AG20443 (cell line): ENCODE data around the gene CDC14A.

Experiments used
- DNase-seq: peaks from one replicate; pipeline ENCODE4 v3.0.0; 2012; ENCODE audit warnings: low spot score, mixed read lengths

Gene CDC14A

DNA sequence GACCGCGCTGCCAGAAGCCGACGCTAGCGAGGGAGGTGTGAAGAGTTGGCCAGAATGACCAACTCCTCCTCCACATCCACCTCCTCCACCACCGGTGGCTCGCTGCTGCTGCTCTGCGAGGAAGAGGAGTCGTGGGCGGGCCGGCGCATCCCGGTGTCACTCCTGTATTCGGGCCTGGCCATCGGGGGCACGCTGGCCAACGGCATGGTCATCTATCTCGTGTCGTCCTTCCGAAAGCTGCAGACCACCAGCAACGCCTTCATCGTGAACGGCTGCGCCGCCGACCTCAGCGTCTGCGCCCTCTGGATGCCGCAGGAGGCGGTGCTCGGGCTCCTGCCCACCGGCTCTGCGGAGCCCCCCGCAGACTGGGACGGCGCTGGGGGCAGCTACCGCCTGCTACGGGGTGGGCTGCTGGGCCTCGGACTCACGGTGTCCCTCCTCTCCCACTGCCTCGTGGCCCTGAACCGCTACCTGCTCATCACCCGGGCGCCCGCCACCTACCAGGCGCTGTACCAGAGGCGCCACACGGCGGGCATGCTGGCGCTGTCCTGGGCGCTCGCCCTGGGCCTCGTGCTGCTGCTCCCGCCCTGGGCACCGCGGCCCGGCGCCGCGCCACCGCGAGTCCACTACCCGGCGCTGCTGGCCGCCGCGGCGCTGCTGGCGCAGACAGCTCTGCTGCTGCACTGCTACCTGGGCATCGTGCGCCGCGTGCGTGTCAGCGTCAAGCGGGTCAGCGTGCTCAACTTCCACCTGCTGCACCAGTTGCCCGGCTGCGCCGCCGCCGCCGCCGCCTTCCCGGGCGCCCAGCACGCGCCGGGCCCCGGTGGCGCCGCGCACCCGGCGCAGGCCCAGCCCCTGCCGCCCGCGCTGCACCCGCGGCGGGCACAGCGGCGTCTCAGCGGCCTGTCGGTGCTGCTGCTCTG is 186.9 kb downstream of the CDC14A start:
- peak; percentile 49 for DNase-seq

DNA sequence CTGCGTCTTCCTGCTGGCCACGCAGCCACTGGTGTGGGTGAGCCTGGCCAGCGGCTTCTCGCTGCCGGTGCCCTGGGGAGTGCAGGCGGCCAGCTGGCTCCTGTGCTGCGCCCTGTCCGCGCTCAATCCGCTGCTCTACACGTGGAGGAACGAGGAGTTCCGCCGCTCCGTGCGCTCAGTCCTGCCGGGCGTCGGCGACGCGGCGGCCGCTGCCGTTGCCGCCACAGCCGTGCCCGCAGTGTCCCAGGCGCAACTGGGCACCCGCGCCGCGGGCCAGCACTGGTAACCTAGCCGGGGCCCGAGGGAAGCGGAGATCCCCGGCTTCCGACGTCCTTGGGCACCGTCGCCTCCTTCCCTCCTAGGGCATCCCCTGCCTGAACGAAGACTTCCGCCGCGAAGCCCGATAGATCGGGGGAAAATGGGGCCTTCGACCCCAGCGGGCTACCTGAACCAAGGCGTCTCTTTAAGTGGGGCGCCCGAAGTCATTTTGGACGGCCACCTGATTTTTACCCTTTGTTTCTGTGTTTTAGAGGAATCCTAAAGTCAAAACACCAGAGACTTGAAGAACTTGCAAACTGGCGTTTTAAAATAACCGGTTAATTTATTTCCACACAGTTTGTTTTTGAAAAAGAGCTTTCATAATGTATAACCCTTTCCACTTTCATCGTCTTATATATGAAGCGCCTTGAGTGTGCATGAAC is 187.7 kb downstream of the CDC14A start:
- DNase-seq: peak; percentile 56

GRCh38 chr1:100542285-100542684 is 190.0 kb downstream of the CDC14A start:
- no peak for DNase-seq

GRCh38 chr1:100543640-100544039 is 191.3 kb downstream of the CDC14A start:
- DNase-seq: no peak

DNA sequence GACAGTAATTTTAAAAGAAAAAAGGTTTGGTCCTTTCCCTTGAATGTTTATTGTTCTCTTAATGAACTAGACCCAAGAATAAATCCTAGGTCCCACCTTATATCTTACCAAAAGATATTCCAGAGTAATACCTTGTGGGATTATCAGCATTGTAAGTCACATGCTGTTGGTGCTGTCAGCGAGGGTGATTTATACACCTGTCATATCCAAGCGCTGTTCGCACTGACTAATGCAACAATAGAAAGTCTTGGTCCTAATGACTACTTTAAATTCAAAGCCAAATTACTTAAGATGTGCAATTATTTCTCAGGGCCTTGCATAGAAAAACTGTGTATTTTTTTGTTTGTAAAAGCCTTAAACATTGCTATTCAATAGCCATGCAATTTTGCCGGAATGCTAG is 192.5 kb downstream of the CDC14A start:
- no peak for DNase-seq

DNA sequence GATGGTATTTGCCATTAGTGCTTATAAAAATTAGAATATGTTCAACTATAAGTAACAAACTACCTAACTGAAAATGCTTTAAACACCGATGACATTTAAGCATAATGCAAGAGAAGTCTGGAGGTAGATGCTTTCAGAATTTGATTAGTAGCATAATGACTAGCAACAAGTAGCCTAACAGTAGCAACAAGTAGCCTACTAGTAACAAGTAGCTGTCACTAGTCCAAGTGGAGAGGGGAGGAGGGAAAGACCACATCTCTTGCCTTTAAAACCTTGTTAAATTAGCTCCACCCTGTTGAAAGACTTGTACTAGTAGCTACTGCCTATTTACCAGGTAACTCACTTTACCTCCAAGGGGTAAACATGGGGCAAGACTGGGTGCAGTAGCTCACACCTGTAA is 193.5 kb downstream of the CDC14A start:
- DNase-seq: no peak

DNA sequence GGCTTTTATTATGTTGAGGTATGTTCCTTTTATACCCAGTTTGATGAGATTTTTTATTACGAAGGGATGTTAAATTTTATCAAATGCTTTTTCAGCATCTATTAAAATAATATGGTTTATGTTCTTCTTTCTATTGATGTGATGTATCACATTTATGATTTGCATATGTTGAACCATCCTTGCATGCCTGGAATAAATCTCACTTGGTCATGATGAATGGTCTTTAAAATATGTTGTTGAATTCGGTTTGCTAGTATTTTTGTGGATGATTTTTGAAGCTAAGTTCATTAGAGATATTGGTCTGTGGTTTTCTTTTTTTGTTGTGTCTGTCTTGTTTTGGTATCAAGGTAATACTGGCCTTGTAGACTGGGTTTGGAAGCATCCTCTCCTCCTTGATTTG is 199.7 kb downstream of the CDC14A start:
- no peak for DNase-seq

DNA sequence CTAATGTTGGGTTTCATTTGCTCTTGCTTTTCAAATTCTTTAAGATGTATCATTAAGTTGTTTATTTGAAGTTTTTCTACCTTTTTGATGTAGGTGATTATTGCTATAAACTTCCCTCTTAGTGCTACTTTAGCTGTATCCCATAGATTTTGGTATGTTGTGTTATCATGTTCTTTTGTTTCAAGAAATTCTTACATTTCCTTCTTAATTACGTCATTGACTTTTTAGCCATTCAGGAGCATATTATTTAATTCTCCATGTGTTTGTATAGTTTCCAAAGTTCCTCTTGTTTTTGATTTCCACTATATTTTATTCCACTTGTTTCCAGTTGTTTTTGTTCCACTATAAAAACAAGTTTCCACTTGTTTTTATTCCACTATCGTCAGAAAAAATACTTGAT is 200.6 kb downstream of the CDC14A start:
- no peak for DNase-seq

DNA sequence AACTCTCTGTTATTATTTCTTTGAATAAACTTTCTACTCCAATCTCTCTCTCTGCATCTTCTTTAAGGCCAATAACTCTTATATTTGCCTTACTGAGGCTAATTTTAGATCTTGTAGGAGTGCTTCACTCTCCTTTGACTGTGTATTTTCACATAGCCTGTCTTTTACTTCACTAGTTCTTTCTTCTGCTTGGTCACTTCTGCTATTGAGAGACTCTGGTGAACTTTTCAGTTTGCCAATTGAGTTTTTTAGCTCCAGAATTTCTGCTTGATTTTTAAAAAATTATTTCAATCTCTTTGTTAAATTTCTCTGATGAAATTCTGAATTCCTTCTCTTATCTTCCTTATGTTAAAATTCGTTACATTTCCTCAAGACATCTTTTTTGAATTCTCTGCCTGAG is 203.9 kb downstream of the CDC14A start:
- DNase-seq: no peak

DNA sequence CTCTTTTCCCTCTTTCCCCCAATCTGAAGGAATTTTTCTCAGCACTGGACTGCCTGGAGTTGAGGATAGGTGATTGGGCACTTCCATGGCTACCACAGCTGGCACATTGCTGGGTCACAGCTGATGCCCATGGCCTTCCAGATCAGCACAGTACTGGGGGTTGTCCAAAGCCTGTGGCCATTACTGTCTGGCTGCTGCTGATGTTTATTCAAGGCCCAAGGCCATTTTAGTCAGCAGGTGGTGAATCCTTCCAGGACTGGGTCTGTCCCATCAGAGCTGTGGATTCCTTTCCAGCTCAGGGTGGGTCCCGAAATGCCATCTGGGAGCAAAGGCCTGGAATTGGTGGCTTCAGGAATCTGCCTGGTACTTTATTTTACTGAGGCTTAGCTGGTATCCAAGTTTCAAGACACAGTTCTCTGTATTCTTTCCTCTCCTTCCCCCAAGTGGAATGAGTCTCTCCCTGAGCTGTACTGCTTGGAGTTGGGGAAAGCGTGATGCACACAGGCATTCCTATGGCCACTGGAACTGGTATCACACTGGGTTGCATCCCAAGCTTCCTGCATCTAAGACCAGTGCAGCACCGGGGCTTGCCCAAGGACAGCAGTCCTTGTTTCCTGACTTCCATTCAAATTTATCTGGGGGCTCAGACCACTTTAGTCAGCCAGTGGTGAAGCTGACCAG is 204.8 kb downstream of the CDC14A start:
- no peak for DNase-seq

DNA sequence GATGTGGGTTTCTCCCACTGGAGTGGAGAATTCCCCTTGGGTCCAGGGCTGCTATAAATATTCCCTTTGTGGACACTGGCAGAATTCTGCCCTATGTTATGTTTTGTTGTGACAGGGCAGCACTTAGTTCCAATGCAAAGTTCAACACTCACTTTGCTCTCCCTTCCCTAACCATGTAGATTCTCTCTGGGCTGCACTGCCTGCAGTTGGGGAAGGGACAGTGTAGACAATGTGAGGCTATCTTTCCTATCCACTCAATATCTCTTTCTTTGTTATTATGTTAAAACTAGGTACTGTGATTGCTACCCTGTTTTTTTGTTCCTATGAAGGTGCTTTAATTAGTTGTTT is 205.3 kb downstream of the CDC14A start:
- DNase-seq: no peak

- no peak for DNase-seq
These were observed 213.2 kb downstream of the CDC14A start for GRCh38 chr1:100565533-100565932.

- no peak for DNase-seq
These were observed 213.8 kb downstream of the CDC14A start for GRCh38 chr1:100565937-100566699.

GRCh38 chr1:100567062-100567461 is 214.8 kb downstream of the CDC14A start:
- no peak for DNase-seq
